Loucy (cell line): ENCODE results near the gene CAMKV.

Source experiments
- EZH2phosphoT487 ChIP-seq: fragments of 200-600 bp; IDR thresholded peaks from 2 replicates; pipeline ENCODE4 v1.6.1; 2018; ENCODE audit warnings: antibody characterized with exemption, mild to moderate bottlenecking, moderate library complexity, borderline replicate concordance
- TF ChIP-seq, protein P1 (sequence below): fragments of 200-600 bp; sonication (generic); conservative IDR thresholded peaks from 2 replicates; pipeline ENCODE4 v1.5.1; 2014; ENCODE audit warnings: mild to moderate bottlenecking, antibody characterized with exemption, low read length

GRCh38 chr3:49877716-49878115 lies 8.0 kb upstream of the CAMKV start:
- TF ChIP-seq, protein P1, sequence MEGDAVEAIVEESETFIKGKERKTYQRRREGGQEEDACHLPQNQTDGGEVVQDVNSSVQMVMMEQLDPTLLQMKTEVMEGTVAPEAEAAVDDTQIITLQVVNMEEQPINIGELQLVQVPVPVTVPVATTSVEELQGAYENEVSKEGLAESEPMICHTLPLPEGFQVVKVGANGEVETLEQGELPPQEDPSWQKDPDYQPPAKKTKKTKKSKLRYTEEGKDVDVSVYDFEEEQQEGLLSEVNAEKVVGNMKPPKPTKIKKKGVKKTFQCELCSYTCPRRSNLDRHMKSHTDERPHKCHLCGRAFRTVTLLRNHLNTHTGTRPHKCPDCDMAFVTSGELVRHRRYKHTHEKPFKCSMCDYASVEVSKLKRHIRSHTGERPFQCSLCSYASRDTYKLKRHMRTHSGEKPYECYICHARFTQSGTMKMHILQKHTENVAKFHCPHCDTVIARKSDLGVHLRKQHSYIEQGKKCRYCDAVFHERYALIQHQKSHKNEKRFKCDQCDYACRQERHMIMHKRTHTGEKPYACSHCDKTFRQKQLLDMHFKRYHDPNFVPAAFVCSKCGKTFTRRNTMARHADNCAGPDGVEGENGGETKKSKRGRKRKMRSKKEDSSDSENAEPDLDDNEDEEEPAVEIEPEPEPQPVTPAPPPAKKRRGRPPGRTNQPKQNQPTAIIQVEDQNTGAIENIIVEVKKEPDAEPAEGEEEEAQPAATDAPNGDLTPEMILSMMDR: no peak
- TF ChIP-seq EZH2phosphoT487: no peak
